Measurements from ENCODE around the gene UVSSA. TPM values are rescaled to one million over a fixed set of nuclear protein-coding genes. Genes with fewer than 3 reads are reported as not detected.

UVSSA gene
- total and polyA plus RNA-seq, 2 experiments from 2014 or later, result 2.9 to 4.1 TPM

- peak overlapping the region; percentile 70 for H3K27ac ChIP-seq
These were observed 36.8 kb upstream of the UVSSA start for GRCh38 chr4:1310031-1310795.

GRCh38 chr4:1310796-1311631 is 36.0 kb upstream of the UVSSA start:
- Histone ChIP-seq H3K27me3 (replicated peaks; ENCODE audit: insufficient read depth) (no peaks in the 10 kb centered on the region), H3K79me2 (ENCODE audit: insufficient read depth) (peaks cover 92% of the 10 kb centered on the region), H3K27ac (no peak overlapping the region), H2AFZ (no peak overlapping the region), H3K4me1 (ENCODE audit: insufficient read depth) (peaks cover 10% of the 10 kb centered on the region; the same call in 1 of the 2 replicates), H3K9ac (no peak overlapping the region), H4K20me1 (ENCODE audit: insufficient read depth) (peaks cover 5% of the 10 kb centered on the region; the same call in 1 of the 2 replicates), H3F3A (ENCODE audit: insufficient read depth) (peaks cover 17% of the 10 kb centered on the region), H3K9me2 (ENCODE audit: insufficient read depth) (no peaks in the 10 kb centered on the region), H3K4me2 (ENCODE audit: unreplicated experiment) (no peak overlapping the region), H3K36me3 (ENCODE audit: low read depth) (peaks cover 9% of the 10 kb centered on the region; the same call in 1 of the 2 replicates), H3K9me3 (ENCODE audit: low read depth) (no peaks in the 10 kb centered on the region), H3K4me3 (no peak overlapping the region)
- TF ChIP-seq EZH2phosphoT487 (IDR thresholded peaks at IDR 0.05; ENCODE audit: insufficient read depth, low read depth) (no peak), EZH2 (IDR thresholded peaks at IDR 0.05; ENCODE audit: insufficient read depth, poor library complexity, severe bottlenecking) (no peak)
- DNase-seq, result no peak
- 91 to 92% methylated on average over 39 to 49 of the region's 49 CpGs for WGBS, 2 experiments (ENCODE audit: low coverage in 1 of 2, low lambda C conversion rate in 2 of 2, missing lambda C conversion rate in 2 of 2)
- in situ Hi-C loops (cut with MboI), result no loop called here

More at GRCh38 chr4:1310031-1310795, 36.8 kb upstream of the UVSSA start:
- H3K4me1 ChIP-seq (ENCODE audit: insufficient read depth), result peaks cover 10% of the 10 kb centered on the region; the same call in 1 of the 2 replicates
- 0 out of 2 replicates have a peak overlapping the region, but pooled peaks have one; percentile 39 for H2AFZ ChIP-seq
- H3F3A ChIP-seq (ENCODE audit: insufficient read depth), result peaks cover 17% of the 10 kb centered on the region
- in situ Hi-C loops (cut with MboI), result no loop called here
- peak overlapping the region; percentile 63 for H3K4me3 ChIP-seq
- 75 to 79% methylated on average over 27 to 32 of the region's 32 CpGs for WGBS, 2 experiments (ENCODE audit: low coverage in 1 of 2, low lambda C conversion rate in 2 of 2, missing lambda C conversion rate in 2 of 2)
- H3K79me2 ChIP-seq (ENCODE audit: insufficient read depth), result peaks cover 99% of the 10 kb centered on the region
- H3K27me3 ChIP-seq (replicated peaks; ENCODE audit: insufficient read depth), result no peaks in the 10 kb centered on the region
- TF ChIP-seq EZH2 (IDR thresholded peaks at IDR 0.05; ENCODE audit: insufficient read depth, poor library complexity, severe bottlenecking) (no peak), EZH2phosphoT487 (IDR thresholded peaks at IDR 0.05; ENCODE audit: insufficient read depth, low read depth) (no peak)
- no peaks in the 10 kb centered on the region for H3K9me3 ChIP-seq (ENCODE audit: low read depth)
- peaks cover 9% of the 10 kb centered on the region; the same call in 1 of the 2 replicates for H3K36me3 ChIP-seq (ENCODE audit: low read depth)
- H3K9me2 ChIP-seq (ENCODE audit: insufficient read depth), result no peaks in the 10 kb centered on the region
- peak overlapping the region; percentile 56 for H3K9ac ChIP-seq
- no peak for DNase-seq
- H4K20me1 ChIP-seq (ENCODE audit: insufficient read depth), result peaks cover 5% of the 10 kb centered on the region; the same call in 1 of the 2 replicates
- H3K4me2 ChIP-seq (ENCODE audit: unreplicated experiment), result peak overlapping the region; percentile 83

GRCh38 chr4:1312821-1313640 is 34.0 kb upstream of the UVSSA start:
- H4K20me1 ChIP-seq (ENCODE audit: insufficient read depth), result peaks cover 4% of the 10 kb centered on the region; the same call in 1 of the 2 replicates
- no peaks in the 10 kb centered on the region for H3K27me3 ChIP-seq (replicated peaks; ENCODE audit: insufficient read depth)
- H3K9me2 ChIP-seq (ENCODE audit: insufficient read depth), result no peaks in the 10 kb centered on the region
- no peak for TF ChIP-seq EZH2 (IDR thresholded peaks at IDR 0.05; ENCODE audit: insufficient read depth, poor library complexity, severe bottlenecking)
- TF ChIP-seq EZH2phosphoT487 (IDR thresholded peaks at IDR 0.05; ENCODE audit: insufficient read depth, low read depth), result no peak
- no peak overlapping the region for H3K9ac ChIP-seq
- H3K9me3 ChIP-seq (ENCODE audit: low read depth), result no peaks in the 10 kb centered on the region
- WGBS, 2 experiments (ENCODE audit: low coverage in 1 of 2, low lambda C conversion rate in 2 of 2, missing lambda C conversion rate in 2 of 2), result 96 to 97% methylated on average over 18 to 20 of the region's 20 CpGs
- peaks cover 80% of the 10 kb centered on the region for H3K79me2 ChIP-seq (ENCODE audit: insufficient read depth)
- no peak overlapping the region for H3K4me2 ChIP-seq (ENCODE audit: unreplicated experiment)
- H3K36me3 ChIP-seq (ENCODE audit: low read depth), result peaks cover 9% of the 10 kb centered on the region; the same call in 1 of the 2 replicates
- no peak overlapping the region for H2AFZ ChIP-seq
- no peak overlapping the region for H3K27ac ChIP-seq
- no peak overlapping the region for H3K4me3 ChIP-seq
- in situ Hi-C loops (cut with MboI), result no loop called here
- peaks cover 17% of the 10 kb centered on the region for H3F3A ChIP-seq (ENCODE audit: insufficient read depth)
- H3K4me1 ChIP-seq (ENCODE audit: insufficient read depth), result peaks cover 10% of the 10 kb centered on the region; the same call in 1 of the 2 replicates
- no peak for DNase-seq
